ENCODE measurements around the gene GRK5. TPM values are rescaled to one million over a fixed set of nuclear protein-coding genes. Genes with fewer than 3 reads are reported as not detected.

Gene GRK5
- total RNA-seq, 1 experiment from 2014 or later = 1.2 TPM

GRCh38 chr10:119290301-119291048, 83.1 kb downstream of the GRK5 start:
- Histone ChIP-seq H3K23me2 (ENCODE audit: insufficient read length, low read depth, low read length, poor library complexity, severe bottlenecking) (no peaks in the 10 kb centered on the region), H2BK5ac (ENCODE audit: insufficient read length, low read length) (no peak overlapping the region), H2AFZ (ENCODE audit: low read length) (no peak overlapping the region), H2BK120ac (ENCODE audit: low read depth, low read length, poor library complexity, severe bottlenecking) (no peak overlapping the region), H2BK12ac (ENCODE audit: insufficient read length, low read depth, low read length) (no peak overlapping the region), H3K18ac (ENCODE audit: insufficient read length, low read depth, low read length) (no peak overlapping the region), H4K5ac (ENCODE audit: insufficient read length, low read depth, low read length) (no peak overlapping the region), H3K27ac (ENCODE audit: insufficient read length, low read depth, low read length) (no peak overlapping the region), H2BK20ac (ENCODE audit: low read depth, low read length, poor library complexity, severe bottlenecking) (no peak overlapping the region), H3K56ac (ENCODE audit: insufficient read length, low read depth, low read length) (no peak overlapping the region), H3K4me1 (ENCODE audit: insufficient read depth, low read length) (no peaks in the 10 kb centered on the region; the same call in 1 of the 2 replicates), H4K8ac (replicated peaks; ENCODE audit: insufficient read length, low read depth, low read length) (no peak overlapping the region), H3K4ac (ENCODE audit: low read depth, low read length) (no peak overlapping the region), H4K91ac (ENCODE audit: insufficient read length, low read depth, low read length) (no peak overlapping the region), H4K20me1 (ENCODE audit: control insufficient read depth, insufficient read depth, insufficient read length) (no peaks in the 10 kb centered on the region), H3K27me3 (ENCODE audit: insufficient read depth, low read length) (no peaks in the 10 kb centered on the region), H3K14ac (ENCODE audit: insufficient read depth, low read length) (no peak overlapping the region), H3K4me2 (ENCODE audit: insufficient read depth, insufficient read length, low read length) (no peak overlapping the region), H3K9me3 (ENCODE audit: control insufficient read depth, low read depth, low read length) (no peaks in the 10 kb centered on the region), H2BK15ac (ENCODE audit: low read depth, low read length) (no peak overlapping the region), H3K79me1 (ENCODE audit: insufficient read depth, low read depth, low read length, poor library complexity, severe bottlenecking) (no peaks in the 10 kb centered on the region), H3T11ph (ENCODE audit: low read length) (no peak overlapping the region), H3K23ac (ENCODE audit: insufficient read length, low read depth, low read length) (no peak overlapping the region), H3K79me2 (ENCODE audit: insufficient read depth, low read length) (no peaks in the 10 kb centered on the region), H3K9ac (ENCODE audit: extremely low read depth, insufficient read length, low read length) (no peak overlapping the region), H2AK5ac (ENCODE audit: insufficient read length, low read length) (no peak overlapping the region)
- TF ChIP-seq, protein P1, sequence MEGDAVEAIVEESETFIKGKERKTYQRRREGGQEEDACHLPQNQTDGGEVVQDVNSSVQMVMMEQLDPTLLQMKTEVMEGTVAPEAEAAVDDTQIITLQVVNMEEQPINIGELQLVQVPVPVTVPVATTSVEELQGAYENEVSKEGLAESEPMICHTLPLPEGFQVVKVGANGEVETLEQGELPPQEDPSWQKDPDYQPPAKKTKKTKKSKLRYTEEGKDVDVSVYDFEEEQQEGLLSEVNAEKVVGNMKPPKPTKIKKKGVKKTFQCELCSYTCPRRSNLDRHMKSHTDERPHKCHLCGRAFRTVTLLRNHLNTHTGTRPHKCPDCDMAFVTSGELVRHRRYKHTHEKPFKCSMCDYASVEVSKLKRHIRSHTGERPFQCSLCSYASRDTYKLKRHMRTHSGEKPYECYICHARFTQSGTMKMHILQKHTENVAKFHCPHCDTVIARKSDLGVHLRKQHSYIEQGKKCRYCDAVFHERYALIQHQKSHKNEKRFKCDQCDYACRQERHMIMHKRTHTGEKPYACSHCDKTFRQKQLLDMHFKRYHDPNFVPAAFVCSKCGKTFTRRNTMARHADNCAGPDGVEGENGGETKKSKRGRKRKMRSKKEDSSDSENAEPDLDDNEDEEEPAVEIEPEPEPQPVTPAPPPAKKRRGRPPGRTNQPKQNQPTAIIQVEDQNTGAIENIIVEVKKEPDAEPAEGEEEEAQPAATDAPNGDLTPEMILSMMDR (conservative IDR thresholded peaks at IDR 0.05) = peak; percentile 36; the same call in 1 of the 3 replicates
- H3K27me3 Mint-ChIP-seq (ENCODE audit: low read depth) = peaks cover 14% of the 10 kb centered on the region
- H3K4me1 Mint-ChIP-seq = peaks cover 6 to 27% of the 10 kb centered on the region in 2 experiments
- DNase-seq = no peak
- no peak overlapping the region; a peak in 1 of 5 replicates for H3K4me3 Mint-ChIP-seq
- no CpG with 5 or more reads among the region's 12 CpGs for WGBS (ENCODE audit: extremely low coverage, insufficient read length, low lambda C conversion rate)
- H3K27ac Mint-ChIP-seq = peak overlapping the region in 2 of 3 experiments; percentile 3 to 23; a peak in 2 of 7 replicates
- no peaks in the 10 kb centered on the region; a peak in 1 of 5 replicates for H3K9me3 Mint-ChIP-seq
- no peaks in the 10 kb centered on the region for H3K36me3 Mint-ChIP-seq (ENCODE audit: insufficient read depth in 1 of 3, low read depth in 3 of 3)

Measured in H9 (cell line).